PC-9 (cell line): ENCODE measurements around the gene SLC51A. TPM values are rescaled to one million over a fixed set of nuclear protein-coding genes. Genes with fewer than 3 reads are reported as not detected.

Experiments
- BruUV-seq: library from RNA; stranded (reverse); fragments of 400-500 nt; replicated peaks from 2 replicates; lab custom pipeline; 2021; lab: Mats Ljungman, UMichigan
- CTCF ChIA-PET: fragments of 300-600 bp; sonication (Branson Sonifier 250); formaldehyde crosslinking; loops from one replicate; lab custom pipeline; 2022; ENCODE audit warnings: antibody characterized with exemption; lab: Charles Lee
- POLR2A ChIA-PET: fragments of 300-600 bp; sonication (Branson Sonifier 250); formaldehyde crosslinking; loops from one replicate; lab custom pipeline; 2022; ENCODE audit warnings: antibody characterized with exemption; ENCODE audit not compliant: unreplicated experiment; lab: Charles Lee
- DNase-seq, 2 experiments: peaks; one replicate each; pipeline versions ENCODE4 v3.0.0 to v3.0.0-alpha.2; 2015 to 2022; ENCODE audit warnings: mixed read lengths in 1 of 2
- H2AFZ ChIP-seq: fragments of 200-600 bp; sonication (generic); 2 replicates; pipeline ENCODE4 v1.8.1; 2017; ENCODE audit warnings: antibody characterized with exemption
- H3F3A ChIP-seq: fragments of 200-600 bp; sonication (generic); 2 replicates; pipeline ENCODE4 v1.8.1; 2017; ENCODE audit warnings: antibody characterized with exemption, mild to moderate bottlenecking, low read depth; ENCODE audit not compliant: insufficient read depth
- H3K27ac ChIP-seq: fragments of 200-600 bp; sonication (generic); 2 replicates; pipeline ENCODE4 v1.6.1; 2016; ENCODE audit warnings: mixed run types
- H3K27me3 ChIP-seq: fragments of 200-600 bp; sonication (generic); 2 replicates; pipeline ENCODE4 v1.6.1; 2016; ENCODE audit warnings: low read depth, mixed run types; ENCODE audit not compliant: insufficient read depth
- H3K36me3 ChIP-seq: fragments of 200-600 bp; sonication (generic); 2 replicates; pipeline ENCODE4 v1.6.1; 2016; ENCODE audit warnings: low read depth, mixed run types
- H3K4me1 ChIP-seq: fragments of 200-600 bp; sonication (generic); replicated peaks from 2 replicates; pipeline ENCODE4 v1.6.1; 2016; ENCODE audit warnings: mixed run types; ENCODE audit not compliant: insufficient read depth
- H3K4me2 ChIP-seq: fragments of 200-600 bp; sonication (generic); 2 replicates; pipeline ENCODE4 v1.6.1; 2017; ENCODE audit warnings: mixed run types
- H3K4me3 ChIP-seq: fragments of 200-600 bp; sonication (generic); 2 replicates; pipeline ENCODE4 v1.6.1; 2016; ENCODE audit warnings: mixed run types
- H3K79me2 ChIP-seq: fragments of 200-600 bp; sonication (generic); 2 replicates; pipeline ENCODE4 v1.6.1; 2017; ENCODE audit warnings: low read depth, mixed run types
- H3K9me2 ChIP-seq: fragments of 200-600 bp; sonication (generic); 2 replicates; pipeline ENCODE4 v1.8.1; 2017; ENCODE audit warnings: mild to moderate bottlenecking; ENCODE audit not compliant: insufficient read depth
- H3K9me3 ChIP-seq: fragments of 200-600 bp; sonication (generic); 2 replicates; pipeline ENCODE4 v1.8.1; 2016; ENCODE audit warnings: low read depth; ENCODE audit not compliant: insufficient read depth
- H4K20me1 ChIP-seq: fragments of 200-600 bp; sonication (generic); 2 replicates; pipeline ENCODE4 v1.8.1; 2017; ENCODE audit not compliant: insufficient read depth
- EZH2 ChIP-seq: fragments of 200-600 bp; sonication (generic); IDR thresholded peaks from 2 replicates; pipeline ENCODE4 v1.8.0; 2017; ENCODE audit warnings: antibody characterized with exemption, low read depth
- intact Hi-C: fragments of 100-400 bp; cut with micrococcal nuclease; formaldehyde crosslinking; loops from one replicate; pipeline ENCODE4 v1.10.0; 2022; ENCODE audit not compliant: unreplicated experiment
- total RNA-seq: library from RNA; stranded (reverse); gene quantifications from 2 replicates; pipeline ENCODE4 v1.2.3, GENCODE V29; 2021
- TF ChIP-seq, protein P1 (sequence below): fragments of 200-600 bp; sonication (generic); conservative IDR thresholded peaks from 2 replicates; pipeline ENCODE4 v1.6.1; 2017; ENCODE audit warnings: mixed run types, antibody characterized with exemption, mild to moderate bottlenecking, moderate library complexity

The SLC51A gene
- total RNA-seq, 1 experiment from 2014 or later: 10.3 TPM

DNA sequence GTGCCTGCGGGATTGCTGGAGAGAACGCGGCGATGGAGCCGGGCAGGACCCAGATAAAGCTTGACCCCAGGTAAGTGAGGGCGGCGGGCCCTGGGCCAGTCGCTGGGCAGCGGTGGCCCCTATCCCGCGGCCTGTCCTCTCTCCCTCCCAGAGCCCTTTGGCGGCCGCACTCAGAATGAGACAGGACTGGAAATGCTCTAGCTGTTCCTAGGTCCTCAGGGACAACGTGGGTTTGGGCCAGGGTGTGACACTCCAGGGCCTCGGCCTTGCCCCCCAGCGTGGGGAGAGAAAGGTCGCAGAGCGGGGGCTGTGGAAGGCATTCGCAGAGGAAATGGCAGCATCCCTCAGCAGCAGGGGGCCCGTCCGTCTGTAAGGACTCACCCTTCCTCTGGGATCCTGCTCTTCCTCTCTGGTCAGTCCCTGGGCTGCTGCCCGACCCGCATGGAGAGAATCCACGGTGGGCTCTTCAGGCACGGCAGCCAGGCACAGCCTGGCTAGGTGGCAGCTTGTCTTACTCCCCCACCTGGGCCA is 412 bp downstream of the SLC51A start:
- no TSS peak for BruUV-seq
- Histone ChIP-seq H3K4me2 (peak overlapping the region; percentile 48), H3K27ac (no peak overlapping the region), H3K4me3 (no peak overlapping the region), H3K27me3 (no peaks in the 10 kb centered on the region), H2AFZ (no peak overlapping the region), H4K20me1 (no peaks in the 10 kb centered on the region), H3K36me3 (no peaks in the 10 kb centered on the region), H3F3A (no peaks in the 10 kb centered on the region), H3K9me2 (no peaks in the 10 kb centered on the region), H3K4me1 (peaks cover 12% of the 10 kb centered on the region), H3K79me2 (no peaks in the 10 kb centered on the region), H3K9me3 (no peaks in the 10 kb centered on the region)
- intact Hi-C loops: loop anchor here (5.0 kb wide), 1 partner anchor 121 kb away; the partner anchor contains the start of gene TM4SF19
- ChIA-PET POLR2A (interaction anchor here (0.6 to 0.8 kb wide), 2 partner anchors 175 to 725 kb away, joined by 6 to 8 read pairs; no protein-coding TSS in a partner anchor), CTCF (interaction anchor here (0.6 kb wide), 2 partner anchors 143 to 305 kb away, joined by 3 to 5 read pairs; no protein-coding TSS in a partner anchor)
- TF ChIP-seq, protein P1, sequence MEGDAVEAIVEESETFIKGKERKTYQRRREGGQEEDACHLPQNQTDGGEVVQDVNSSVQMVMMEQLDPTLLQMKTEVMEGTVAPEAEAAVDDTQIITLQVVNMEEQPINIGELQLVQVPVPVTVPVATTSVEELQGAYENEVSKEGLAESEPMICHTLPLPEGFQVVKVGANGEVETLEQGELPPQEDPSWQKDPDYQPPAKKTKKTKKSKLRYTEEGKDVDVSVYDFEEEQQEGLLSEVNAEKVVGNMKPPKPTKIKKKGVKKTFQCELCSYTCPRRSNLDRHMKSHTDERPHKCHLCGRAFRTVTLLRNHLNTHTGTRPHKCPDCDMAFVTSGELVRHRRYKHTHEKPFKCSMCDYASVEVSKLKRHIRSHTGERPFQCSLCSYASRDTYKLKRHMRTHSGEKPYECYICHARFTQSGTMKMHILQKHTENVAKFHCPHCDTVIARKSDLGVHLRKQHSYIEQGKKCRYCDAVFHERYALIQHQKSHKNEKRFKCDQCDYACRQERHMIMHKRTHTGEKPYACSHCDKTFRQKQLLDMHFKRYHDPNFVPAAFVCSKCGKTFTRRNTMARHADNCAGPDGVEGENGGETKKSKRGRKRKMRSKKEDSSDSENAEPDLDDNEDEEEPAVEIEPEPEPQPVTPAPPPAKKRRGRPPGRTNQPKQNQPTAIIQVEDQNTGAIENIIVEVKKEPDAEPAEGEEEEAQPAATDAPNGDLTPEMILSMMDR: no peak
- no peak for TF ChIP-seq EZH2
- no peak for DNase-seq

DNA sequence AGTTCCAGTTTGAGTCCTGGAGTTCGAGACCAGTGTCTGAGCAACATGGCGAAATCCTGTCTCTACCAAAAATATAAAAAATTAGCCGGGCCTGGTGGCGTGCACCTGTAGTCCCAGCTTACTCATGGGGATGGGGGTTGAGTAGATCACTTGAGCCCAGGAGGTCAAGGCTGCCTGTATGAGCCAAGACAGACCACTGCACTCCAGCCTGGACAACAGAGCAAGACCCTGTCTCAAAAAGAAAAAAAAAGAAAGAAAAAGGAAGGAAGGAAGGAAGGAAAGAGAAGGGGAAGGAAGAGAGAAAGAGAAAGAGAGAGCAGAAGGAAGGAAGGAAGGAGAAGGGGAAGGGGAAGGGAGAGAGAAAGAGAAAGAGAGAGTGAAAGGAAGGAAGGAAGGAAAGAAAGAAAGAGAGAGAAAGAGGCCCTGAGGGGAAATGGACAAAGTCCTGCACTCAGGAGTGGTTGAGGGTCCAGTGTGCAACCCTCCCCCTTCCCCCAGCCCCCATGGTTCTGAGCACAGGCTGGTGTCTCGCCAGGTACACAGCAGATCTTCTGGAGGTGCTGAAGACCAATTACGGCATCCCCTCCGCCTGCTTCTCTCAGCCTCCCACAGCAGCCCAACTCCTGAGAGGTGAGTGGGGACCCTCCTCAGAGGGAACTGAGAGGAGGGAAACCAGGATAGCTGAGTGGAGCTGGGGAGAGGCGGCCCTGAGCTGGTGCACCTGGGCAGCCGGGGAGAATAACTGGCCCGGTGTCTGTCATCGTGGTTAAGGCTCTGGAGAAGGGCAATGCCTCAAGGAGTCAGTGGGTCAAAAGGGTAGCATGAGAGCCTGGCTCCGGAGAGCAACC is 1.2 kb downstream of the SLC51A start:
- Histone ChIP-seq H3K4me2 (no peak overlapping the region), H3K4me3 (no peak overlapping the region), H3K9me3 (no peaks in the 10 kb centered on the region), H3K36me3 (no peaks in the 10 kb centered on the region), H3K4me1 (peaks cover 12% of the 10 kb centered on the region), H3K79me2 (no peaks in the 10 kb centered on the region), H3K27ac (no peak overlapping the region), H3F3A (no peaks in the 10 kb centered on the region), H4K20me1 (no peaks in the 10 kb centered on the region), H3K9me2 (no peaks in the 10 kb centered on the region), H3K27me3 (no peaks in the 10 kb centered on the region), H2AFZ (no peak overlapping the region)
- no peak for DNase-seq
- no TSS peak for BruUV-seq
- ChIA-PET CTCF (interaction anchor here (0.6 kb wide), 1 partner anchor 19 kb away, joined by 3 read pairs; no protein-coding TSS in a partner anchor), POLR2A (interaction anchor here (0.6 kb wide), 1 partner anchor 82 kb away, joined by 5 read pairs; no protein-coding TSS in a partner anchor)
- intact Hi-C loops: loop anchor here (5.0 kb wide), 1 partner anchor 120 kb away; the partner anchor contains the start of gene TM4SF19
- TF ChIP-seq, protein P1: no peak
- TF ChIP-seq EZH2: no peak

DNA sequence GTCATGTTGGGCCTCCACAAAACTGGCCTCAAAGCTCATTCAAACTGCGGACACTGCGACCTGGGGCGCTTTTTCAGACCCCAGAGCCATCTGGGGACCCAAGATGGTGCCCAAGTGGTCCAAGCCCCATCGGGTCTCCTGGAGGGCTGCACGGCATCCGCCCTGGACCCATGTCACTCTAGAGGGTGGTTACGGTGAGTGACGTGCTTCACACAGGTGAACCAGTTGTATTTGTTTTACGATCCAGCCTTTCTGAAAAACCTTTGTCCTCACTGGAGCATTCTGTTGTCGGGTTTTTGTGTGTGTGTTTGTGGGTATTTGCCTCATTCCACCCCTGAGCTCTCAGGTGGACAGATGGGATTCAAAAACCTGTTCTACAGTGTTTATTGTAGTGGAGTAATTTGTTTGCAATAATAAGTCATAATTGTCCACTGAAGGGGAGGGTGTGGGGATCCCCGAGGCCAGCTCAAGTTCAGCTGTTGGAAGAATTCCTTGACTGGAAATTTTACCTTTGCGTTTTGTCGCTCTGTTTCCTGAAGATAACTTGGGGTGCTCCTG is 1.9 kb downstream of the SLC51A start:
- Histone ChIP-seq H2AFZ (no peak overlapping the region), H3K4me1 (peaks cover 12% of the 10 kb centered on the region), H3K4me3 (no peak overlapping the region), H3K27me3 (no peaks in the 10 kb centered on the region), H3K79me2 (no peaks in the 10 kb centered on the region), H3F3A (no peaks in the 10 kb centered on the region), H3K4me2 (peak overlapping the region; percentile 11; the same call in 1 of the 2 replicates), H3K9me2 (no peaks in the 10 kb centered on the region), H3K9me3 (no peaks in the 10 kb centered on the region), H3K27ac (no peak overlapping the region), H3K36me3 (no peaks in the 10 kb centered on the region), H4K20me1 (no peaks in the 10 kb centered on the region)
- CTCF ChIA-PET: interaction anchor here (0.6 kb wide), 1 partner anchor 20 kb away, joined by 3 read pairs; no protein-coding TSS in a partner anchor
- peak in 1 of 2 experiments; percentile 64 for DNase-seq
- no TSS peak for BruUV-seq
- intact Hi-C loops: loop anchor here (5.0 kb wide), 1 partner anchor 119 kb away; the partner anchor contains the start of gene TM4SF19
- POLR2A ChIA-PET: interaction anchor here (0.6 kb wide), 1 partner anchor 83 kb away, joined by 5 read pairs; no protein-coding TSS in a partner anchor
- no peak for TF ChIP-seq EZH2
- TF ChIP-seq, protein P1: no peak
